ENCODE measurements around the gene FRMD8. TPM values are rescaled to one million over a fixed set of nuclear protein-coding genes. Genes with fewer than 3 reads are reported as not detected.

Gene FRMD8
- total RNA-seq, 1 donor from 2014 or later = 8.4 TPM

GRCh38 chr11:65355013-65355775, 31.2 kb upstream of the FRMD8 start:
- H3K9ac ChIP-seq (ENCODE audit: low read depth in 1 of 3, low read length in 3 of 3) = peak overlapping the region in 2 of 3 donors; percentile 56 to 74
- H3K4me3 ChIP-seq (ENCODE audit: low read length in 3 of 3) = peak overlapping the region; percentile 48 to 91 (median 70)
- H3K27ac ChIP-seq (ENCODE audit: low read depth, low read length) = no peak overlapping the region
- no peaks in the 10 kb centered on the region for H3K9me3 ChIP-seq (ENCODE audit: control insufficient read depth in 3 of 3, low read length in 3 of 3)
- H3K36me3 ChIP-seq (ENCODE audit: control insufficient read depth in 3 of 3, insufficient read depth in 3 of 3, low read length in 3 of 3) = peaks cover 20 to 24% (median 20%) of the 10 kb centered on the region in 3 donors
- H3K27me3 ChIP-seq (ENCODE audit: control insufficient read depth in 3 of 3, insufficient read depth in 3 of 3, low read length in 3 of 3) = peaks cover 0 to 10% (median 0%) of the 10 kb centered on the region in 3 donors
- peaks cover 25 to 34% (median 33%) of the 10 kb centered on the region in 3 donors for H3K4me1 ChIP-seq (ENCODE audit: control insufficient read depth in 3 of 3, insufficient read depth in 3 of 3, low read length in 3 of 3)

- Histone ChIP-seq H3K4me3 (ENCODE audit: low read length in 3 of 3) (peak overlapping the region; percentile 48 to 91 (median 70)), H3K9ac (ENCODE audit: low read depth in 1 of 3, low read length in 3 of 3) (peak overlapping the region in 2 of 3 donors; percentile 36 to 74), H3K27me3 (ENCODE audit: control insufficient read depth in 3 of 3, insufficient read depth in 3 of 3, low read length in 3 of 3) (peaks cover 0 to 10% (median 0%) of the 10 kb centered on the region in 3 donors), H3K9me3 (ENCODE audit: control insufficient read depth in 3 of 3, low read length in 3 of 3) (no peaks in the 10 kb centered on the region), H3K36me3 (ENCODE audit: control insufficient read depth in 3 of 3, insufficient read depth in 3 of 3, low read length in 3 of 3) (peaks cover 15 to 18% (median 15%) of the 10 kb centered on the region in 3 donors), H3K4me1 (ENCODE audit: control insufficient read depth in 3 of 3, insufficient read depth in 3 of 3, low read length in 3 of 3) (peaks cover 25 to 34% (median 33%) of the 10 kb centered on the region in 3 donors), H3K27ac (ENCODE audit: low read depth, low read length) (peak overlapping the region; percentile 30)
Observed at GRCh38 chr11:65355776-65356393, 30.6 kb upstream of the FRMD8 start.

- Histone ChIP-seq H3K9ac (ENCODE audit: low read depth in 1 of 3, low read length in 3 of 3) (peak overlapping the region in 1 of 3 donors; percentile 74), H3K27ac (ENCODE audit: low read depth, low read length) (peak overlapping the region; percentile 30), H3K4me3 (ENCODE audit: low read length in 3 of 3) (peak overlapping the region; percentile 48 to 91 (median 70)), H3K9me3 (ENCODE audit: control insufficient read depth in 3 of 3, low read length in 3 of 3) (no peaks in the 10 kb centered on the region), H3K36me3 (ENCODE audit: control insufficient read depth in 3 of 3, insufficient read depth in 3 of 3, low read length in 3 of 3) (peaks cover 12 to 14% (median 12%) of the 10 kb centered on the region in 3 donors), H3K4me1 (ENCODE audit: control insufficient read depth in 3 of 3, insufficient read depth in 3 of 3, low read length in 3 of 3) (peaks cover 25 to 34% (median 33%) of the 10 kb centered on the region in 3 donors), H3K27me3 (ENCODE audit: control insufficient read depth in 3 of 3, insufficient read depth in 3 of 3, low read length in 3 of 3) (peaks cover 0 to 10% (median 0%) of the 10 kb centered on the region in 3 donors)
Observed at GRCh38 chr11:65356394-65356972, 30.0 kb upstream of the FRMD8 start.

- Histone ChIP-seq H3K36me3 (ENCODE audit: control insufficient read depth in 3 of 3, insufficient read depth in 3 of 3, low read length in 3 of 3) (no peaks in the 10 kb centered on the region), H3K27me3 (ENCODE audit: control insufficient read depth in 3 of 3, insufficient read depth in 3 of 3, low read length in 3 of 3) (peaks cover 0 to 10% (median 0%) of the 10 kb centered on the region in 3 donors), H3K9ac (ENCODE audit: low read depth in 1 of 3, low read length in 3 of 3) (no peak overlapping the region), H3K27ac (ENCODE audit: low read depth, low read length) (no peak overlapping the region), H3K4me1 (ENCODE audit: control insufficient read depth in 3 of 3, insufficient read depth in 3 of 3, low read length in 3 of 3) (peaks cover 25 to 34% (median 33%) of the 10 kb centered on the region in 3 donors), H3K9me3 (ENCODE audit: control insufficient read depth in 3 of 3, low read length in 3 of 3) (no peaks in the 10 kb centered on the region), H3K4me3 (ENCODE audit: low read length in 3 of 3) (no peak overlapping the region)
Observed at GRCh38 chr11:65357856-65358356, 28.5 kb upstream of the FRMD8 start.

- Histone ChIP-seq H3K27ac (ENCODE audit: low read depth, low read length) (no peak overlapping the region), H3K9me3 (ENCODE audit: control insufficient read depth in 3 of 3, low read length in 3 of 3) (no peaks in the 10 kb centered on the region), H3K27me3 (ENCODE audit: control insufficient read depth in 3 of 3, insufficient read depth in 3 of 3, low read length in 3 of 3) (no peaks in the 10 kb centered on the region), H3K36me3 (ENCODE audit: control insufficient read depth in 3 of 3, insufficient read depth in 3 of 3, low read length in 3 of 3) (no peaks in the 10 kb centered on the region), H3K9ac (ENCODE audit: low read depth in 1 of 3, low read length in 3 of 3) (peak overlapping the region in 1 of 3 donors; percentile 32), H3K4me3 (ENCODE audit: low read length in 3 of 3) (no peak overlapping the region), H3K4me1 (ENCODE audit: control insufficient read depth in 3 of 3, insufficient read depth in 3 of 3, low read length in 3 of 3) (peaks cover 7 to 11% (median 7%) of the 10 kb centered on the region in 3 donors)
Observed at GRCh38 chr11:65362320-65362931, 24.0 kb upstream of the FRMD8 start.

GRCh38 chr11:65362966-65363365, 23.5 kb upstream of the FRMD8 start:
- Histone ChIP-seq H3K4me3 (ENCODE audit: low read length in 3 of 3) (no peak overlapping the region), H3K27me3 (ENCODE audit: control insufficient read depth in 3 of 3, insufficient read depth in 3 of 3, low read length in 3 of 3) (no peaks in the 10 kb centered on the region), H3K9ac (ENCODE audit: low read depth in 1 of 3, low read length in 3 of 3) (peak overlapping the region in 1 of 3 donors; percentile 32), H3K4me1 (ENCODE audit: control insufficient read depth in 3 of 3, insufficient read depth in 3 of 3, low read length in 3 of 3) (peaks cover 7% of the 10 kb centered on the region in 3 donors), H3K9me3 (ENCODE audit: control insufficient read depth in 3 of 3, low read length in 3 of 3) (no peaks in the 10 kb centered on the region), H3K36me3 (ENCODE audit: control insufficient read depth in 3 of 3, insufficient read depth in 3 of 3, low read length in 3 of 3) (no peaks in the 10 kb centered on the region), H3K27ac (ENCODE audit: low read depth, low read length) (no peak overlapping the region)

- no peaks in the 10 kb centered on the region for H3K27me3 ChIP-seq (ENCODE audit: control insufficient read depth in 3 of 3, insufficient read depth in 3 of 3, low read length in 3 of 3)
- H3K4me3 ChIP-seq (ENCODE audit: low read length in 3 of 3) = no peak overlapping the region
- no peaks in the 10 kb centered on the region for H3K9me3 ChIP-seq (ENCODE audit: control insufficient read depth in 3 of 3, low read length in 3 of 3)
- no peaks in the 10 kb centered on the region for H3K36me3 ChIP-seq (ENCODE audit: control insufficient read depth in 3 of 3, insufficient read depth in 3 of 3, low read length in 3 of 3)
- no peak overlapping the region for H3K27ac ChIP-seq (ENCODE audit: low read depth, low read length)
- peaks cover 6 to 7% (median 7%) of the 10 kb centered on the region in 3 donors for H3K4me1 ChIP-seq (ENCODE audit: control insufficient read depth in 3 of 3, insufficient read depth in 3 of 3, low read length in 3 of 3)
- no peak overlapping the region for H3K9ac ChIP-seq (ENCODE audit: low read depth in 1 of 3, low read length in 3 of 3)
Observed at GRCh38 chr11:65363770-65364169, 22.7 kb upstream of the FRMD8 start.

GRCh38 chr11:65366340-65366773, 20.1 kb upstream of the FRMD8 start:
- no peaks in the 10 kb centered on the region for H3K9me3 ChIP-seq (ENCODE audit: control insufficient read depth in 3 of 3, low read length in 3 of 3)
- peak overlapping the region in 1 of 3 donors; percentile 35 for H3K4me3 ChIP-seq (ENCODE audit: low read length in 3 of 3)
- H3K4me1 ChIP-seq (ENCODE audit: control insufficient read depth in 3 of 3, insufficient read depth in 3 of 3, low read length in 3 of 3) = peaks cover 13 to 16% (median 14%) of the 10 kb centered on the region in 3 donors
- H3K27me3 ChIP-seq (ENCODE audit: control insufficient read depth in 3 of 3, insufficient read depth in 3 of 3, low read length in 3 of 3) = no peaks in the 10 kb centered on the region
- peak overlapping the region; percentile 46 to 60 (median 58) for H3K9ac ChIP-seq (ENCODE audit: low read depth in 1 of 3, low read length in 3 of 3)
- H3K36me3 ChIP-seq (ENCODE audit: control insufficient read depth in 3 of 3, insufficient read depth in 3 of 3, low read length in 3 of 3) = no peaks in the 10 kb centered on the region
- H3K27ac ChIP-seq (ENCODE audit: low read depth, low read length) = peak overlapping the region; percentile 54

- Histone ChIP-seq H3K27ac (ENCODE audit: low read depth, low read length) (peak overlapping the region; percentile 92), H3K27me3 (ENCODE audit: control insufficient read depth in 3 of 3, insufficient read depth in 3 of 3, low read length in 3 of 3) (no peaks in the 10 kb centered on the region), H3K9me3 (ENCODE audit: control insufficient read depth in 3 of 3, low read length in 3 of 3) (no peaks in the 10 kb centered on the region), H3K4me3 (ENCODE audit: low read length in 3 of 3) (peak overlapping the region in 2 of 3 donors; percentile 6 to 24), H3K4me1 (ENCODE audit: control insufficient read depth in 3 of 3, insufficient read depth in 3 of 3, low read length in 3 of 3) (peaks cover 26 to 54% (median 44%) of the 10 kb centered on the region in 3 donors), H3K9ac (ENCODE audit: low read depth in 1 of 3, low read length in 3 of 3) (peak overlapping the region; percentile 27 to 72 (median 66)), H3K36me3 (ENCODE audit: control insufficient read depth in 3 of 3, insufficient read depth in 3 of 3, low read length in 3 of 3) (no peaks in the 10 kb centered on the region)
Observed at GRCh38 chr11:65370659-65371049, 15.8 kb upstream of the FRMD8 start.

Measured in skeletal muscle tissue (tissue), 4 donors.